MM.1S (cell line): Measurements from ENCODE around the gene HPSE.

Experiments used
- DNase-seq: peaks from one replicate; pipeline ENCODE4 v3.0.0-alpha.2; 2015
- H2AFZ ChIP-seq: fragments of 300-600 bp; sonication (generic); 2 replicates; pipeline ENCODE4 v1.6.0; 2016; ENCODE audit warnings: antibody characterized with exemption, low read length
- H3F3A ChIP-seq: fragments of 300-600 bp; sonication (generic); 2 replicates; pipeline ENCODE4 v1.6.1; 2016; ENCODE audit warnings: mild to moderate bottlenecking, antibody characterized with exemption, low read length, moderate library complexity, mixed read lengths; ENCODE audit not compliant: insufficient read depth
- H3K27ac ChIP-seq: fragments of 300-600 bp; sonication (generic); 2 replicates; pipeline ENCODE4 v1.5.1; 2016; ENCODE audit warnings: mild to moderate bottlenecking, low read length
- H3K27me3 ChIP-seq: fragments of 300-600 bp; sonication (generic); replicated peaks from 2 replicates; pipeline ENCODE4 v1.6.0; 2016; ENCODE audit warnings: low read length; ENCODE audit not compliant: insufficient read depth
- H3K36me3 ChIP-seq: fragments of 300-600 bp; sonication (generic); replicated peaks from 2 replicates; pipeline ENCODE4 v1.6.1; 2016; ENCODE audit warnings: mild to moderate bottlenecking, low read length, mixed read lengths; ENCODE audit not compliant: insufficient read depth
- H3K4me1 ChIP-seq: fragments of 300-600 bp; sonication (generic); 2 replicates; pipeline ENCODE4 v1.6.1; 2016; ENCODE audit warnings: low read length, mixed read lengths
- H3K4me2 ChIP-seq: fragments of 300-600 bp; sonication (generic); 2 replicates; pipeline ENCODE4 v1.6.0; 2016; ENCODE audit warnings: low read depth, low read length
- H3K4me3 ChIP-seq: fragments of 300-600 bp; sonication (generic); 2 replicates; pipeline ENCODE4 v1.5.1; 2016; ENCODE audit warnings: low read length, mixed read lengths
- H3K79me2 ChIP-seq: fragments of 300-600 bp; sonication (generic); 2 replicates; pipeline ENCODE4 v1.6.1; 2016; ENCODE audit warnings: mixed run types, low read length, mixed read lengths
- H3K9ac ChIP-seq: fragments of 300-600 bp; sonication (generic); 2 replicates; pipeline ENCODE4 v1.6.1; 2016; ENCODE audit warnings: low read length, mixed read lengths
- H3K9me2 ChIP-seq: fragments of 300-600 bp; sonication (generic); replicated peaks from 2 replicates; pipeline ENCODE4 v1.6.1; 2016; ENCODE audit warnings: mild to moderate bottlenecking, low read length, mixed read lengths; ENCODE audit not compliant: insufficient read depth
- H3K9me3 ChIP-seq: fragments of 300-600 bp; sonication (generic); replicated peaks from 2 replicates; pipeline ENCODE4 v1.6.1; 2016; ENCODE audit warnings: mild to moderate bottlenecking, low read length, mixed read lengths; ENCODE audit not compliant: insufficient read depth
- H4K20me1 ChIP-seq: fragments of 300-600 bp; sonication (generic); 2 replicates; pipeline ENCODE4 v1.6.1; 2016; ENCODE audit warnings: mild to moderate bottlenecking, low read length, moderate library complexity, mixed read lengths; ENCODE audit not compliant: insufficient read depth
- CTCF ChIP-seq: fragments of 300-600 bp; sonication (generic); IDR thresholded peaks from 2 replicates; pipeline ENCODE4 v1.5.1; 2016; ENCODE audit warnings: antibody characterized with exemption, low read length, mixed read lengths
- EZH2 ChIP-seq: fragments of 300-600 bp; sonication (generic); optimal IDR thresholded peaks from 2 replicates; pipeline ENCODE3; 2017; ENCODE audit warnings: low read depth, mild to moderate bottlenecking, antibody characterized with exemption, low read length, mixed read lengths
- EZH2phosphoT487 ChIP-seq: fragments of 300-600 bp; sonication (generic); IDR thresholded peaks from 2 replicates; pipeline ENCODE4 v1.6.1; 2018; ENCODE audit warnings: antibody characterized with exemption, low read length

HPSE gene

GRCh38 chr4:83372931-83373330 is 38.3 kb upstream of the HPSE start:
- H3K4me1 ChIP-seq = peaks cover 10% of the 10 kb centered on the region
- no peak overlapping the region for H3K9ac ChIP-seq
- DNase-seq = no peak
- no peak overlapping the region for H3K27ac ChIP-seq
- no peaks in the 10 kb centered on the region for H4K20me1 ChIP-seq
- H3K9me2 ChIP-seq = no peaks in the 10 kb centered on the region
- no peaks in the 10 kb centered on the region for H3K27me3 ChIP-seq
- H3K79me2 ChIP-seq = no peaks in the 10 kb centered on the region
- no peaks in the 10 kb centered on the region for H3K9me3 ChIP-seq
- H3K4me2 ChIP-seq = no peak overlapping the region
- TF ChIP-seq CTCF = no peak
- no peak for TF ChIP-seq EZH2phosphoT487
- no peak for TF ChIP-seq EZH2
- no peak overlapping the region for H3K4me3 ChIP-seq
- no peak overlapping the region for H2AFZ ChIP-seq
- no peaks in the 10 kb centered on the region for H3K36me3 ChIP-seq
- H3F3A ChIP-seq = no peaks in the 10 kb centered on the region

GRCh38 chr4:83371936-83372335 is 37.3 kb upstream of the HPSE start:
- H3K9me2 ChIP-seq = no peaks in the 10 kb centered on the region
- H3K27me3 ChIP-seq = no peaks in the 10 kb centered on the region
- no peak overlapping the region for H3K9ac ChIP-seq
- no peaks in the 10 kb centered on the region for H4K20me1 ChIP-seq
- H3K4me1 ChIP-seq = peaks cover 10% of the 10 kb centered on the region
- H3K9me3 ChIP-seq = no peaks in the 10 kb centered on the region
- no peak overlapping the region for H2AFZ ChIP-seq
- H3K4me3 ChIP-seq = no peak overlapping the region
- DNase-seq = no peak
- no peak overlapping the region for H3K27ac ChIP-seq
- H3F3A ChIP-seq = no peaks in the 10 kb centered on the region
- no peak overlapping the region for H3K4me2 ChIP-seq
- no peaks in the 10 kb centered on the region for H3K36me3 ChIP-seq
- TF ChIP-seq EZH2 (no peak), CTCF (no peak), EZH2phosphoT487 (no peak)
- H3K79me2 ChIP-seq = no peaks in the 10 kb centered on the region

GRCh38 chr4:83371235-83371634 is 36.6 kb upstream of the HPSE start:
- H3K9me3 ChIP-seq = no peaks in the 10 kb centered on the region
- no peaks in the 10 kb centered on the region for H3K36me3 ChIP-seq
- H3F3A ChIP-seq = no peaks in the 10 kb centered on the region

More at GRCh38 chr4:83371235-83371634, 36.6 kb upstream of the HPSE start:
- H3K79me2 ChIP-seq = no peaks in the 10 kb centered on the region
- no peak for TF ChIP-seq EZH2
- no peak for TF ChIP-seq EZH2phosphoT487
- TF ChIP-seq CTCF = no peak
- no peaks in the 10 kb centered on the region for H3K27me3 ChIP-seq
- H3K4me3 ChIP-seq = no peak overlapping the region
- no peak overlapping the region for H3K27ac ChIP-seq
- H3K4me2 ChIP-seq = no peak overlapping the region
- H3K9ac ChIP-seq = no peak overlapping the region
- no peak for DNase-seq
- no peaks in the 10 kb centered on the region for H4K20me1 ChIP-seq
- H3K9me2 ChIP-seq = no peaks in the 10 kb centered on the region
- peaks cover 10% of the 10 kb centered on the region for H3K4me1 ChIP-seq
- H2AFZ ChIP-seq = no peak overlapping the region
